B cell (primary cell): ENCODE data around the gene C4orf17. TPM values are rescaled to one million over a fixed set of nuclear protein-coding genes. Genes with fewer than 3 reads are reported as not detected.

ENCODE experiments used
- ATAC-seq: fragments of 200-7000 bp; cut with Tn5 transposase; one replicate; pipeline ENCODE4 v1.10.0; 2021; ENCODE audit warnings: low read depth, mild to moderate bottlenecking, moderate number of reproducible peaks, moderate library complexity
- CTCF ChIA-PET: fragments of 350-600 bp; sonication (Branson Sonifier 250); formaldehyde crosslinking; loops from one replicate; lab custom pipeline; 2021; ENCODE audit warnings: antibody characterized with exemption, inconsistent platforms; lab: Charles Lee
- POLR2A ChIA-PET: fragments of 350-600 bp; sonication (Branson Sonifier 250); formaldehyde crosslinking; loops from one replicate; lab custom pipeline; 2021; ENCODE audit warnings: antibody characterized with exemption; lab: Charles Lee
- DNase-seq: peaks from one replicate; pipeline ENCODE4 v3.0.0; 2013
- H2AFZ ChIP-seq: 2 replicates; pipeline ENCODE4 v1.6.1; 2012; ENCODE audit warnings: mild to moderate bottlenecking, low read depth, low read length; ENCODE audit not compliant: insufficient read depth, poor library complexity, severe bottlenecking
- H3K27ac ChIP-seq, 2 donors: 1 replicate in 1 of 2; 2 replicates in 1 of 2; pipeline ENCODE4 v1.5.1; 2012 to 2013; ENCODE audit warnings: low read length in 2 of 2, mild to moderate bottlenecking in 2 of 2, moderate library complexity in 1 of 2
- H3K27me3 ChIP-seq, 4 experiments: fragments of 200-600 bp in 1 of 4; sonication (generic) in 1 of 4; replicated peaks in 1 of 4; 1 replicate in 2 of 4; 2 replicates in 2 of 4; pipeline versions ENCODE4 v1.6.1 to v1.7.0; 2013 to 2016; ENCODE audit warnings: low read length in 3 of 4, mild to moderate bottlenecking in 2 of 4, mixed read lengths in 1 of 4, moderate library complexity in 1 of 4; ENCODE audit not compliant: insufficient read depth in 4 of 4, control insufficient read depth in 3 of 4; ENCODE audit errors: control extremely low read depth in 1 of 4
- H3K36me3 ChIP-seq, 2 experiments: replicated peaks in 1 of 2; 1 replicate in 1 of 2; 2 replicates in 1 of 2; pipeline versions ENCODE4 v1.6.1 to v1.7.1; 2013; ENCODE audit warnings: low read length in 1 of 2; ENCODE audit not compliant: insufficient read depth in 2 of 2, control insufficient read depth in 1 of 2; ENCODE audit errors: control extremely low read depth in 1 of 2, extremely low read depth in 1 of 2
- H3K4me1 ChIP-seq, 2 donors: fragments of 200-600 bp in 1 of 2; sonication (generic) in 1 of 2; 1 replicate in 1 of 2; 2 replicates in 1 of 2; pipeline versions ENCODE4 v1.5.1 to v1.6.1; 2013 to 2017; ENCODE audit warnings: low read length in 2 of 2; ENCODE audit not compliant: control insufficient read depth in 2 of 2, insufficient read depth in 2 of 2
- H3K4me2 ChIP-seq: replicated peaks from 2 replicates; pipeline ENCODE3; 2012; ENCODE audit warnings: mild to moderate bottlenecking, low read depth, low read length; ENCODE audit not compliant: poor library complexity, severe bottlenecking
- H3K4me3 ChIP-seq, 5 experiments: fragments of 200-600 bp in 1 of 5; sonication (generic) in 1 of 5; 1 replicate in 3 of 5; 2 replicates in 2 of 5; pipeline versions ENCODE4 v1.5.1 to v1.7.0; 2011 to 2016; ENCODE audit warnings: low read length in 4 of 5, mild to moderate bottlenecking in 4 of 5, low read depth in 2 of 5, control low read depth in 1 of 5, moderate library complexity in 1 of 5; ENCODE audit not compliant: insufficient read depth in 1 of 5; ENCODE audit errors: control extremely low read depth in 1 of 5, extremely low read depth in 1 of 5
- H3K79me2 ChIP-seq: fragments of 200-600 bp; sonication (generic); one replicate; pipeline ENCODE4 v1.6.0; 2016; ENCODE audit warnings: low read length; ENCODE audit not compliant: control insufficient read depth, insufficient read depth
- H3K9ac ChIP-seq: fragments of 200-600 bp; sonication (generic); 2 replicates; pipeline ENCODE4 v1.6.1; 2017; ENCODE audit warnings: mild to moderate bottlenecking, low read length, moderate library complexity
- H3K9me3 ChIP-seq, 3 donors: one replicate each; pipeline versions ENCODE4 v1.6.1 to v1.7.1; 2013; ENCODE audit warnings: low read length in 2 of 3; ENCODE audit not compliant: control insufficient read depth in 2 of 3, insufficient read depth in 1 of 3; ENCODE audit errors: control extremely low read depth in 1 of 3
- H4K20me1 ChIP-seq: 2 replicates; pipeline ENCODE4 v1.6.0; 2012; ENCODE audit warnings: mild to moderate bottlenecking, low read length; ENCODE audit not compliant: insufficient read depth, control insufficient read depth, poor library complexity, severe bottlenecking
- H3K27ac Mint-ChIP-seq: one replicate; pipeline ENCODE4 v1.8.0; 2021; ENCODE audit warnings: mixed read lengths
- H3K27me3 Mint-ChIP-seq: one replicate; pipeline ENCODE4 v1.8.0; 2021; ENCODE audit warnings: mixed read lengths
- H3K4me1 Mint-ChIP-seq: one replicate; pipeline ENCODE4 v1.8.0; 2021; ENCODE audit warnings: mixed read lengths
- H3K4me3 Mint-ChIP-seq: one replicate; pipeline ENCODE4 v1.8.0; 2021; ENCODE audit warnings: mixed read lengths
- H3K9me3 Mint-ChIP-seq: one replicate; pipeline ENCODE4 v1.8.0; 2022; ENCODE audit warnings: mixed read lengths; ENCODE audit not compliant: insufficient read depth
- EZH2 ChIP-seq: IDR thresholded peaks from 2 replicates; pipeline ENCODE4 v1.6.1; 2012; ENCODE audit warnings: borderline replicate concordance, low read depth, mild to moderate bottlenecking, moderate library complexity, low read length; ENCODE audit not compliant: insufficient read depth, poor library complexity, severe bottlenecking
- WGBS: methylation state at CpG from one replicate; pipeline ENCODE4 v1.1.5; 2013; ENCODE audit warnings: missing lambda C conversion rate; ENCODE audit not compliant: insufficient coverage; 5-methylcytosine and 5-hydroxymethylcytosine counted together
- intact Hi-C: fragments of 100-400 bp; cut with micrococcal nuclease; formaldehyde crosslinking; loops from one replicate; pipeline ENCODE4 v1.10.0; 2022
- polyA plus RNA-seq: library from polyadenylated mRNA; depleted of rRNA; stranded (reverse); fragments of >200 nt; gene quantifications from 2 replicates; pipeline ENCODE4 v1.2.3, GENCODE V29; 2012
- total RNA-seq, 2 donors: library from RNA; stranded (reverse); fragments of 120-200 nt in 1 of 2; gene quantifications; 1 replicate in 1 of 2; 2 replicates in 1 of 2; pipeline versions ENCODE4 v1.2.3 to v1.2.4, GENCODE V29; 2013 to 2022
- TF ChIP-seq, protein P1 (sequence below): fragments of 200-600 bp; IDR thresholded peaks from one replicate; pipeline ENCODE4 v1.8.0; 2022; ENCODE audit warnings: antibody characterized with exemption, mild to moderate bottlenecking

C4orf17 gene
- total and polyA plus RNA-seq, 2 donors (not counting 1 experiment from before 2014, with no cell fraction given): not detected

DNA sequence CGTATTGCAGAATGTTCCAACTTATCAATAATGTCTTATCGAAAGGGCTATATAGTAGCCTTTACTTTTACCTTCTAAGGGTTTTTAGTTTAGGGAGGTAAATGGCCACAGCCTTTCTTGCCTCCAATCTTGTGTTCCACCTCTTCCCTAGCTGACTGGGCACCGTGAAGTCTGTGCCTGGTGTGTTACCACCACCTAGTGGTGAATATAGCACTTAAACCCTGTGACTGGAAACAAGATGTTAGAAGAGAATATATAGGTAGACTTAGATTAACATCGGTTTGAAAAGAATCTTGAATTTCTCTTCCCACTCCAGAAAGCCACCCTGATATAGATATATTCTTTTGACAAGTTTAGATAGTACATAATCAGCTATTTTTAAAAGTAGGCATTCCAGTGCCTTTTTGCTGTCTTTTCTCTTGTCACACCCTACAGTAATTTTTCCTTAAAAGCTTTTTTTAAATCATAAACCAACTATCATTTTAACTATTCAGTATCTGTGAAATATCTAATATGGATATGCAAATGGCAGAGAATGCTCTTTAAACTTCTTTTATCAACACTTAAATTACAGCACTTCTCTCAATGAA, 47.9 kb upstream of the C4orf17 start:
- no peak for TF ChIP-seq EZH2
- TF ChIP-seq, protein P1, sequence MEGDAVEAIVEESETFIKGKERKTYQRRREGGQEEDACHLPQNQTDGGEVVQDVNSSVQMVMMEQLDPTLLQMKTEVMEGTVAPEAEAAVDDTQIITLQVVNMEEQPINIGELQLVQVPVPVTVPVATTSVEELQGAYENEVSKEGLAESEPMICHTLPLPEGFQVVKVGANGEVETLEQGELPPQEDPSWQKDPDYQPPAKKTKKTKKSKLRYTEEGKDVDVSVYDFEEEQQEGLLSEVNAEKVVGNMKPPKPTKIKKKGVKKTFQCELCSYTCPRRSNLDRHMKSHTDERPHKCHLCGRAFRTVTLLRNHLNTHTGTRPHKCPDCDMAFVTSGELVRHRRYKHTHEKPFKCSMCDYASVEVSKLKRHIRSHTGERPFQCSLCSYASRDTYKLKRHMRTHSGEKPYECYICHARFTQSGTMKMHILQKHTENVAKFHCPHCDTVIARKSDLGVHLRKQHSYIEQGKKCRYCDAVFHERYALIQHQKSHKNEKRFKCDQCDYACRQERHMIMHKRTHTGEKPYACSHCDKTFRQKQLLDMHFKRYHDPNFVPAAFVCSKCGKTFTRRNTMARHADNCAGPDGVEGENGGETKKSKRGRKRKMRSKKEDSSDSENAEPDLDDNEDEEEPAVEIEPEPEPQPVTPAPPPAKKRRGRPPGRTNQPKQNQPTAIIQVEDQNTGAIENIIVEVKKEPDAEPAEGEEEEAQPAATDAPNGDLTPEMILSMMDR: peak; percentile 84
- H3K9ac ChIP-seq: no peak overlapping the region
- POLR2A ChIA-PET: no interaction called here
- no peaks in the 10 kb centered on the region for H3K36me3 ChIP-seq
- Mint-ChIP-seq H3K4me1 (no peaks in the 10 kb centered on the region), H3K9me3 (no peaks in the 10 kb centered on the region), H3K4me3 (no peak overlapping the region), H3K27me3 (peaks cover 37% of the 10 kb centered on the region), H3K27ac (no peak overlapping the region)
- ATAC-seq (peak; percentile 39), DNase-seq (peak; percentile 59)
- H2AFZ ChIP-seq: no peak overlapping the region
- H4K20me1 ChIP-seq: no peaks in the 10 kb centered on the region
- H3K79me2 ChIP-seq: no peaks in the 10 kb centered on the region
- no peak overlapping the region for H3K4me2 ChIP-seq
- intact Hi-C loops: loop anchor here (2.0 to 10.0 kb wide), 3 partner anchors 344 to 996 kb away; no protein-coding TSS in a partner anchor
- WGBS: 0% methylated on average over 1 of the region's 4 CpGs
- no peak overlapping the region for H3K27ac ChIP-seq
- CTCF ChIA-PET: interaction anchor here (0.8 to 2.8 kb wide), 12 partner anchors 8 to 1312 kb away, joined by 3 to 11 read pairs (median 4); no protein-coding TSS in a partner anchor
- peaks cover 0 to 9% (median 0%) of the 10 kb centered on the region in 4 experiments for H3K27me3 ChIP-seq
- H3K4me3 ChIP-seq: no peak overlapping the region
- H3K9me3 ChIP-seq: no peaks in the 10 kb centered on the region
- no peaks in the 10 kb centered on the region for H3K4me1 ChIP-seq

DNA sequence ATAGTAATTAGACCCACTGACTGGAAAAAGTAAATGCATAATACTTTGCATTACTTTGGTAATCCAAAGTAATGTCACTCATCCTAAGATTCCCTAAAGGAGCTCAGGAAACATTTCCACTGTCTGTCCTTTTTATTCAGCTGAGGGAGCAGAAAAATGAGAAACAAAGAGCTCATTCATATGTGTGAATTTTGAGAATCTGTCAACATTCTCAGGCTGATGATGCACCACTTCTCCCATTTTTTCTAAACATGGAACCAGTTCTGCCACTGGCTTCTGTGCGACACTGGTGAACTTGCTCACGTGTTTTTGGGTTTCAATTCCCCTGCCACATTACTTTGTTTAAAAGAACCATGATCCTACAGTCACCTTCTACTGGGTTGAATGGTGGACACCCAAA, 47.3 kb upstream of the C4orf17 start:
- Histone ChIP-seq H2AFZ (no peak overlapping the region), H3K9me3 (no peaks in the 10 kb centered on the region), H3K4me2 (no peak overlapping the region), H3K4me3 (no peak overlapping the region), H3K36me3 (no peaks in the 10 kb centered on the region), H3K79me2 (no peaks in the 10 kb centered on the region), H3K4me1 (no peaks in the 10 kb centered on the region), H3K27ac (no peak overlapping the region), H3K27me3 (peaks cover 0 to 9% (median 0%) of the 10 kb centered on the region in 4 experiments), H4K20me1 (no peaks in the 10 kb centered on the region), H3K9ac (no peak overlapping the region)
- Mint-ChIP-seq H3K9me3 (no peaks in the 10 kb centered on the region), H3K27me3 (peaks cover 43% of the 10 kb centered on the region), H3K4me1 (no peaks in the 10 kb centered on the region), H3K27ac (no peak overlapping the region), H3K4me3 (no peak overlapping the region)
- intact Hi-C loops: loop anchor here (2.0 to 10.0 kb wide), 3 partner anchors 345 to 997 kb away; no protein-coding TSS in a partner anchor
- ATAC-seq (no peak), DNase-seq (no peak)
- no peak for TF ChIP-seq EZH2
- TF ChIP-seq, protein P1: no peak
- ChIA-PET CTCF (interaction anchor here (0.8 to 2.8 kb wide), 11 partner anchors 8 to 1312 kb away, joined by 3 to 11 read pairs (median 5); no protein-coding TSS in a partner anchor), POLR2A (no interaction called here)
- WGBS: no CpG with 5 or more reads among the region's 2 CpGs
